ENCODE data around the gene HBE1. TPM values are rescaled to one million over a fixed set of nuclear protein-coding genes. Genes with fewer than 3 reads are reported as not detected.

Gene HBE1
- total and polyA plus RNA-seq, 2 of the 8 experiments (the other 6 are each of a cell fraction or from before 2014, with no cell fraction given): 0.39 TPM; not detected in 1

GRCh38 chr11:5282628-5283027, 12.9 kb upstream of the HBE1 start:
- H3K4ac ChIP-seq (replicated peaks; ENCODE audit: insufficient read length, low read depth, low read length): no peak overlapping the region
- no peaks in the 10 kb centered on the region for H4K20me1 ChIP-seq (replicated peaks in 1 of 2; ENCODE audit: control insufficient read depth in 1 of 2, insufficient read depth in 2 of 2, low read length in 2 of 2)
- FAIRE-seq (no peak), DNase-seq (ENCODE audit: low read depth in 1 of 2, low spot score in 2 of 2) (no peak)
- no peaks in the 10 kb centered on the region for H3K27me3 ChIP-seq (replicated peaks in 1 of 4; ENCODE audit: control insufficient read depth in 3 of 4, extremely low read depth in 1 of 4, insufficient read depth in 3 of 4, low read length in 3 of 4)
- H3K27ac ChIP-seq (ENCODE audit: low read depth, low read length): no peak overlapping the region
- no peaks in the 10 kb centered on the region for H3K79me2 ChIP-seq (ENCODE audit: control insufficient read depth in 1 of 2, insufficient read depth in 2 of 2, low read length in 2 of 2)
- TF ChIP-seq GABPA (IDR thresholded peaks at IDR 0.05; ENCODE audit: borderline replicate concordance, insufficient read depth, low read length): no peak
- TF ChIP-seq EP300 (IDR thresholded peaks at IDR 0.05; ENCODE audit: borderline replicate concordance in 1 of 2, low read depth in 2 of 2, low read length in 2 of 2): no peak
- no peak for TF ChIP-seq SIX5 (IDR thresholded peaks at IDR 0.05; ENCODE audit: low read depth, low read length)
- TF ChIP-seq RAD21 (IDR thresholded peaks at IDR 0.05 in 1 of 2, conservative IDR thresholded peaks at IDR 0.05 in 1 of 2; ENCODE audit: low read depth in 2 of 2, low read length in 2 of 2): no peak
- no peak for TF ChIP-seq KDM5A (IDR thresholded peaks at IDR 0.05; ENCODE audit: low read length)
- H4K91ac ChIP-seq (replicated peaks; ENCODE audit: insufficient read length, low read length): no peak overlapping the region
- no peak overlapping the region for H3K4me3 ChIP-seq (ENCODE audit: extremely low read depth in 1 of 4, insufficient read depth in 2 of 4, low read depth in 3 of 4, low read length in 4 of 4)
- ChIA-PET POLR2A (ENCODE audit: partially characterized antibody) (no interaction called here), CTCF (ENCODE audit: partially characterized antibody) (interaction anchor here (8.6 kb wide), 1 partner anchor 8 kb away, joined by 48 read pairs; no protein-coding TSS in a partner anchor)
- H3K4me2 ChIP-seq (ENCODE audit: insufficient read depth in 1 of 2, low read depth in 2 of 2, low read length in 2 of 2): no peak overlapping the region
- no peak overlapping the region for H3K18ac ChIP-seq (ENCODE audit: extremely low read depth, low read length)
- no peak overlapping the region for H2BK15ac ChIP-seq (ENCODE audit: low read length)
- no peaks in the 10 kb centered on the region for H3K9me3 ChIP-seq (ENCODE audit: insufficient read depth in 2 of 2, low read depth in 1 of 2, low read length in 1 of 2)
- H2AFZ ChIP-seq (ENCODE audit: low read length): no peak overlapping the region
- no peak overlapping the region for H2BK120ac ChIP-seq (replicated peaks; ENCODE audit: low read depth, low read length)
- H3K23me2 ChIP-seq (ENCODE audit: low read depth, low read length): no peaks in the 10 kb centered on the region
- no peaks in the 10 kb centered on the region for H3K36me3 ChIP-seq (ENCODE audit: control insufficient read depth in 2 of 4, insufficient read depth in 4 of 4, low read length in 3 of 4)
- no peak overlapping the region for H3K23ac ChIP-seq (ENCODE audit: insufficient read length)
- WGBS, 2 experiments (ENCODE audit: extremely low coverage in 1 of 2, insufficient coverage in 1 of 2, insufficient read length in 1 of 2, insufficient replicate concordance in 2 of 2, low coverage in 1 of 2, low lambda C conversion rate in 2 of 2, missing lambda C conversion rate in 1 of 2): 97% methylated on average over 2 of the region's 2 CpGs; no CpG with 5 or more reads in 1 of the 2 experiments
- H2BK12ac ChIP-seq (ENCODE audit: low read depth, low read length): no peak overlapping the region
- no peak overlapping the region for H2BK5ac ChIP-seq (ENCODE audit: low read depth, low read length)
- 0 out of 2 replicates have a peak, but pooled peaks cover 2% of the 10 kb centered on the region for H3K79me1 ChIP-seq (ENCODE audit: low read depth, low read length)
- H2BK20ac ChIP-seq (ENCODE audit: low read length): no peak overlapping the region
- no peak overlapping the region for H4K5ac ChIP-seq (ENCODE audit: insufficient read length, low read depth, low read length)
- H3K9ac ChIP-seq (replicated peaks in 1 of 4; ENCODE audit: extremely low read depth in 1 of 4, low read depth in 3 of 4, low read length in 3 of 4): no peak overlapping the region
- H2AK5ac ChIP-seq (ENCODE audit: low read depth, low read length): no peak overlapping the region
- H3K14ac ChIP-seq (ENCODE audit: insufficient read length): no peak overlapping the region
- no peak overlapping the region for H3K56ac ChIP-seq (replicated peaks; ENCODE audit: insufficient read length, low read depth, low read length)
- no peaks in the 10 kb centered on the region; a peak in 1 of 7 replicates for H3K4me1 ChIP-seq (replicated peaks in 1 of 4; ENCODE audit: control insufficient read depth in 3 of 4, insufficient read depth in 4 of 4, low read length in 3 of 4)
- no peak overlapping the region for H4K8ac ChIP-seq (ENCODE audit: extremely low read depth, insufficient read depth, low read length)

Data from H1 (cell line).